ENCODE data around the gene SLC41A1.

- TF ChIP-seq, protein P1, sequence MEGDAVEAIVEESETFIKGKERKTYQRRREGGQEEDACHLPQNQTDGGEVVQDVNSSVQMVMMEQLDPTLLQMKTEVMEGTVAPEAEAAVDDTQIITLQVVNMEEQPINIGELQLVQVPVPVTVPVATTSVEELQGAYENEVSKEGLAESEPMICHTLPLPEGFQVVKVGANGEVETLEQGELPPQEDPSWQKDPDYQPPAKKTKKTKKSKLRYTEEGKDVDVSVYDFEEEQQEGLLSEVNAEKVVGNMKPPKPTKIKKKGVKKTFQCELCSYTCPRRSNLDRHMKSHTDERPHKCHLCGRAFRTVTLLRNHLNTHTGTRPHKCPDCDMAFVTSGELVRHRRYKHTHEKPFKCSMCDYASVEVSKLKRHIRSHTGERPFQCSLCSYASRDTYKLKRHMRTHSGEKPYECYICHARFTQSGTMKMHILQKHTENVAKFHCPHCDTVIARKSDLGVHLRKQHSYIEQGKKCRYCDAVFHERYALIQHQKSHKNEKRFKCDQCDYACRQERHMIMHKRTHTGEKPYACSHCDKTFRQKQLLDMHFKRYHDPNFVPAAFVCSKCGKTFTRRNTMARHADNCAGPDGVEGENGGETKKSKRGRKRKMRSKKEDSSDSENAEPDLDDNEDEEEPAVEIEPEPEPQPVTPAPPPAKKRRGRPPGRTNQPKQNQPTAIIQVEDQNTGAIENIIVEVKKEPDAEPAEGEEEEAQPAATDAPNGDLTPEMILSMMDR (IDR thresholded peaks at IDR 0.05; ENCODE audit: extremely low read depth in 1 of 2, insufficient read depth in 1 of 2, low read depth in 1 of 2, low read length in 2 of 2): no peak
- TF ChIP-seq GATA2 (IDR thresholded peaks at IDR 0.05; ENCODE audit: insufficient read depth, insufficient read length, low read depth, low read length) (no peak), POLR2A (IDR thresholded peaks at IDR 0.05; ENCODE audit: low read depth, low read length) (no peak), POLR2AphosphoS5 (IDR thresholded peaks at IDR 0.05; ENCODE audit: insufficient read depth, low read depth, low read length) (no peak), EZH2 (IDR thresholded peaks at IDR 0.05; ENCODE audit: borderline replicate concordance, low read depth, low read length, severe bottlenecking) (no peak), MYC (IDR thresholded peaks at IDR 0.05; ENCODE audit: low read depth, low read length) (no peak), JUN (IDR thresholded peaks at IDR 0.05; ENCODE audit: borderline replicate concordance, insufficient read depth, insufficient read length, low read depth) (no peak)
Observed at GRCh38 chr1:205754857-205755256, 58.1 kb downstream of the SLC41A1 start.
